Naive thymus-derived CD4-positive, alpha-beta T cell (primary cell): ENCODE measurements around the gene CTCFL. TPM values are rescaled to one million over a fixed set of nuclear protein-coding genes. Genes with fewer than 3 reads are reported as not detected.

ENCODE experiments used
- ATAC-seq: fragments of 150-1000 bp; cut with Tn5 transposase; 2 replicates; pipeline ENCODE4 v1.10.0; 2021; ENCODE audit warnings: mild to moderate bottlenecking, moderate library complexity
- CTCF ChIA-PET: fragments of 350-600 bp; sonication (Branson Sonifier 250); formaldehyde crosslinking; loops from one replicate; lab custom pipeline; 2021; ENCODE audit warnings: antibody characterized with exemption; lab: Charles Lee
- POLR2A ChIA-PET: fragments of 350-600 bp; sonication (Branson Sonifier 250); formaldehyde crosslinking; loops from one replicate; lab custom pipeline; 2021; ENCODE audit warnings: antibody characterized with exemption, inconsistent platforms; lab: Charles Lee
- DNase-seq, 9 donors: peaks; one replicate each; pipeline versions ENCODE4 v3.0.0 to v3.0.0-alpha.2; 2020 to 2022; ENCODE audit warnings: mixed read lengths in 1 of 9
- H3K27ac ChIP-seq: one replicate; pipeline ENCODE4 v1.7.0; 2013; ENCODE audit warnings: mild to moderate bottlenecking, low read depth, low read length, moderate library complexity
- H3K27me3 ChIP-seq, 2 donors: one replicate each; pipeline ENCODE4 v1.7.0; 2013; ENCODE audit warnings: low read length in 2 of 2, mild to moderate bottlenecking in 2 of 2, moderate library complexity in 2 of 2; ENCODE audit not compliant: control insufficient read depth in 2 of 2, insufficient read depth in 2 of 2
- H3K36me3 ChIP-seq, 3 experiments: 1 replicate in 2 of 3; 2 replicates in 1 of 3; pipeline ENCODE4 v1.7.0; 2013; ENCODE audit warnings: low read length in 3 of 3, mild to moderate bottlenecking in 3 of 3, moderate library complexity in 1 of 3; ENCODE audit not compliant: insufficient read depth in 3 of 3, control insufficient read depth in 2 of 3
- H3K4me1 ChIP-seq, 2 donors: one replicate each; pipeline ENCODE4 v1.7.0; 2013; ENCODE audit warnings: low read length in 2 of 2, mild to moderate bottlenecking in 2 of 2, moderate library complexity in 1 of 2; ENCODE audit not compliant: control insufficient read depth in 2 of 2, insufficient read depth in 2 of 2
- H3K4me3 ChIP-seq: 2 replicates; pipeline ENCODE4 v1.7.0; 2013; ENCODE audit warnings: mild to moderate bottlenecking, low read length
- H3K9me3 ChIP-seq, 3 experiments: 1 replicate in 2 of 3; 2 replicates in 1 of 3; pipeline ENCODE4 v1.7.0; 2013; ENCODE audit warnings: low read length in 3 of 3; ENCODE audit not compliant: control insufficient read depth in 2 of 3
- H3K27ac Mint-ChIP-seq, 9 donors: one replicate each; pipeline ENCODE4 v1.8.0; 2020 to 2022; ENCODE audit warnings: mixed read lengths in 9 of 9, mild to moderate bottlenecking in 8 of 9, moderate library complexity in 5 of 9, inconsistent platforms in 2 of 9
- H3K27me3 Mint-ChIP-seq, 5 donors: one replicate each; pipeline ENCODE4 v1.8.0; 2021 to 2022; ENCODE audit warnings: mixed read lengths in 5 of 5, mild to moderate bottlenecking in 1 of 5
- H3K36me3 Mint-ChIP-seq, 5 donors: one replicate each; pipeline ENCODE4 v1.8.0; 2020 to 2022; ENCODE audit warnings: mixed read lengths in 5 of 5, mild to moderate bottlenecking in 3 of 5, inconsistent platforms in 1 of 5
- H3K4me1 Mint-ChIP-seq, 7 donors: one replicate each; pipeline ENCODE4 v1.8.0; 2020 to 2022; ENCODE audit warnings: mixed read lengths in 7 of 7, mild to moderate bottlenecking in 3 of 7, inconsistent platforms in 1 of 7
- H3K4me3 Mint-ChIP-seq, 10 donors: one replicate each; pipeline ENCODE4 v1.8.0; 2020 to 2022; ENCODE audit warnings: mild to moderate bottlenecking in 10 of 10, mixed read lengths in 10 of 10, moderate library complexity in 6 of 10, inconsistent platforms in 2 of 10
- H3K9me3 Mint-ChIP-seq, 11 donors: one replicate each; pipeline ENCODE4 v1.8.0; 2020 to 2022; ENCODE audit warnings: mixed read lengths in 11 of 11, mild to moderate bottlenecking in 4 of 11, inconsistent platforms in 1 of 11, moderate library complexity in 1 of 11
- intact Hi-C, 2 donors: fragments of 100-400 bp; cut with micrococcal nuclease; formaldehyde crosslinking; loops; one replicate each; pipeline ENCODE4 v1.15.1; 2023
- polyA plus RNA-seq, 2 donors: library from polyadenylated mRNA; unstranded; fragments of 300-500 nt; fragmentation: Illumina TruSeq; gene quantifications; one replicate each; pipeline ENCODE4 v1.2.3, GENCODE V29; 2021
- total RNA-seq, 6 experiments: library from RNA in 5 of 6; stranded (reverse) in 5 of 6; gene quantifications; 1 replicate in 5 of 6; 2 replicates in 1 of 6; pipeline ENCODE4 v1.2.3 and lab custom pipeline; 2021 to 2026

CTCFL gene
- total and polyA plus RNA-seq, 7 experiments from 2014 or later: not detected

- Histone ChIP-seq H3K27me3 (no peaks in the 10 kb centered on the region), H3K9me3 (no peaks in the 10 kb centered on the region), H3K4me3 (no peak overlapping the region), H3K36me3 (no peaks in the 10 kb centered on the region), H3K27ac (no peak overlapping the region), H3K4me1 (no peaks in the 10 kb centered on the region)
- Mint-ChIP-seq H3K4me3 (no peak overlapping the region), H3K36me3 (no peaks in the 10 kb centered on the region), H3K27me3 (peaks cover 7 to 31% (median 11%) of the 10 kb centered on the region in 5 donors), H3K9me3 (peaks cover 0 to 4% (median 0%) of the 10 kb centered on the region in 11 donors), H3K27ac (no peak overlapping the region), H3K4me1 (no peaks in the 10 kb centered on the region)
- DNase-seq: no peak
- POLR2A ChIA-PET: no interaction called here
- intact Hi-C loops: no loop called here
- no peak for ATAC-seq
- CTCF ChIA-PET: no interaction called here
Measured at GRCh38 chr20:57553376-57554018, 28.6 kb upstream of the CTCFL start.

DNA sequence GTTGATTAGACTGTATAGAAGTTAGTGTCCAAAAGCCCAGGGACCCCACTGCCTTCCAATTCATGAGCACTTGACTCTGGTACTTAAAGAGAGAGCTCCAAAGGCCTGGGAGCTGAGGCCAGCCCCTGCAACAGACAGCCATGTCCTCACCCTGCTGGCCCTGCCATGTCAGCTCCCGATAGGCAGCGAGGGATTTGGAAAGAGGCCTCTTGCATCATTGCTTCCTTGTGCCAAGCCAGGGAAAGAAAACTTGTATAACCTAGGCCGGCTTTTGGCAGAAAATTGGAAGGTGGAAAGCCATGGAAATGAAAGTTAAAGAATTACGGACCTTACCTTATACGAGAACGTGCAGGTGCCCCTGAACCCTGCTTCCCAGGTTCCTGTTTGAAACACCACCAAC is 27.5 kb upstream of the CTCFL start:
- DNase-seq: no peak
- no peak overlapping the region for H3K27ac ChIP-seq
- ChIA-PET POLR2A (no interaction called here), CTCF (no interaction called here)
- Mint-ChIP-seq H3K9me3 (peaks cover 0 to 3% (median 0%) of the 10 kb centered on the region in 11 donors), H3K4me3 (no peak overlapping the region), H3K27me3 (peaks cover 7 to 31% (median 9%) of the 10 kb centered on the region in 5 donors), H3K27ac (no peak overlapping the region), H3K4me1 (peaks cover 0 to 5% (median 0%) of the 10 kb centered on the region in 7 donors), H3K36me3 (no peaks in the 10 kb centered on the region)
- no peaks in the 10 kb centered on the region for H3K4me1 ChIP-seq
- H3K9me3 ChIP-seq: no peaks in the 10 kb centered on the region
- no peaks in the 10 kb centered on the region for H3K36me3 ChIP-seq
- H3K4me3 ChIP-seq: no peak overlapping the region
- intact Hi-C loops: no loop called here
- no peaks in the 10 kb centered on the region for H3K27me3 ChIP-seq
- ATAC-seq: no peak

DNA sequence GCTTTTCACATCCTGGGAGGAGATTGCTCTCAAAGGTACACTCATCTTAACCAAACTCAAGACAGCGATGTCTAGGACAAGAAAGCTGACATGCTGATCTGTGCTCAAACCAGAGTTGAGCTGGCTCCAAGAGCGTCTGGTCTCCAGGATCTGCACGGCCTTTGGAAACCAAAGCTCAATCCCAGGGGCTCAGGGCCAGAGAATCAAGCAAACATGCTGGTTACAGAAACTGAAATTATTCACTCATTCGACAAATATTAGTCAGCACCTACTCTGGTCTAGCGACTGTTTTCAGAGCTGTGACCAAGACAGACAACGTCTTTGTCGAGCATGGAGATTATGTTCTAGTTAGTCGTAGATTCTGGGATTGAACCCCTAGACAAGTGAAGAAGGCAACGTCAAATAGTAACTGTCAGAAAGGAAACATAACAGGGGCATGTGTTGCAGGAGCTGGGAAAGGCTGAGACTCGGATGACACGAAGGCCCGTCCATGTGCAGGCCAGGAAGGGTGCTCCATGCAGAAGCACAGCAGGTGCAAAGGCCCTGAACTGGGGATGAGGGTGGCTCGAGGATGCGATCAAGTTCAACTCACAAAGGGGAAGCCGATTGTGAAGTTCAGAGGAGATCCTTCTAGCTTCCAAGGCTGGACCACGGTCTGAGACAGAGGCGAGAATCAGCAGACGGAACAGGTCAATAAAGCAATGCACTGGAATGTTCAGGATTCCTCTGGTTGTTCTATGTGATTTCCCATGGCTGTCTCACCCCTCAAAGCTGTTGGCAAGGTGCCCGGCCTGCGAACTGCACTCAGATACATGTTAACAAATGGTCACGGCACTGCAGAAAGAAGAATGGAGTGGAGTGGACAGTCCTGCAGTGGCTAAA is 23.5 kb upstream of the CTCFL start:
- Histone ChIP-seq H3K9me3 (no peaks in the 10 kb centered on the region), H3K4me3 (no peak overlapping the region), H3K27me3 (no peaks in the 10 kb centered on the region), H3K27ac (no peak overlapping the region), H3K36me3 (no peaks in the 10 kb centered on the region), H3K4me1 (no peaks in the 10 kb centered on the region)
- Mint-ChIP-seq H3K4me1 (peaks cover 0 to 5% (median 0%) of the 10 kb centered on the region in 7 donors), H3K36me3 (no peaks in the 10 kb centered on the region), H3K27me3 (peaks cover 0 to 19% (median 5%) of the 10 kb centered on the region in 5 donors), H3K9me3 (peaks cover 0 to 2% (median 0%) of the 10 kb centered on the region in 11 donors), H3K27ac (no peak overlapping the region), H3K4me3 (no peak overlapping the region)
- POLR2A ChIA-PET: no interaction called here
- DNase-seq: no peak
- CTCF ChIA-PET: no interaction called here
- intact Hi-C loops: no loop called here
- ATAC-seq: no peak

GRCh38 chr20:57546956-57547649 is 22.2 kb upstream of the CTCFL start:
- H3K27me3 Mint-ChIP-seq: peaks cover 0 to 19% (median 5%) of the 10 kb centered on the region in 5 donors
- ATAC-seq: no peak
- H3K4me3 Mint-ChIP-seq: no peak overlapping the region
- H3K27ac ChIP-seq: no peak overlapping the region
- no peak overlapping the region for H3K4me3 ChIP-seq
- DNase-seq: no peak
- H3K27me3 ChIP-seq: no peaks in the 10 kb centered on the region
- H3K4me1 ChIP-seq: no peaks in the 10 kb centered on the region
- H3K9me3 Mint-ChIP-seq: peaks cover 0 to 2% (median 0%) of the 10 kb centered on the region in 11 donors
- intact Hi-C loops: no loop called here
- ChIA-PET POLR2A (no interaction called here), CTCF (no interaction called here)
- no peaks in the 10 kb centered on the region for H3K36me3 ChIP-seq
- H3K27ac Mint-ChIP-seq: no peak overlapping the region
- H3K9me3 ChIP-seq: no peaks in the 10 kb centered on the region
- peaks cover 0 to 5% (median 0%) of the 10 kb centered on the region in 7 donors for H3K4me1 Mint-ChIP-seq
- H3K36me3 Mint-ChIP-seq: no peaks in the 10 kb centered on the region

DNA sequence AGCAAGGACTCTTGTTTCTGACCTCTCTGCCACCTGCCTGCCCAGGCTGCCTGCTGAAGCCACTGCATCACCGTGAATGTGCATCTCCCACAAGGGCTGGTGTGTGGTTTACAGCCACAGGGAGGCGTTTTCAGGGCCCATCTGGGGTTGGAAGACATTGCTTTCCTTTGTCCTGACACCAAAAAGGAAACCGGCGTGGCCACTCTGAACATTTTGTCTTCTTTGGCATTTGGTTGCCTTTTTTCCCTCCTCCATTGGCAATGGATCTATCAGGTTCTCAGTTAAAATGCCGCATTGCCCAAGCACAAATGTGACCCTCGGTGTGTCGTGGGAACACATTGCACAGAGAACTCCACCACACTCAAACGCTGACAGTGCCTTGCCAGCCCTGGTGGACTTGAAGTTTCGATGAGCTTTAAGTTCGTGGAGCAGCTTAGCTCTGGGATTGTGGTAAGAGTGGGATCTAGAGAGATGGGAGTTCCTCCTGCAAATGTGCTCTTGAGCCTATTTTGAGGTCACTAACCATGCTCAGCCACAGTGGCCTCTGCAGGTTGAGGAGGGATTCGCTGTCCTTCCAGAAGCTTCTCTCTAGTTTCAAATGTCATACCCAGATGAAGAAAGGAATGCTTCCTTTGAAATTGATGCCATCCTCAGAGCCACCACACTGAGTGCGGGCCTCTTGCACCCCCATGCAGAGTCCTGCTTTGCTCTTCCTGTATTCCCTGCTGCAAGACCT is 21.2 kb upstream of the CTCFL start:
- no peaks in the 10 kb centered on the region for H3K4me1 ChIP-seq
- ATAC-seq (no peak), DNase-seq (no peak)
- no peaks in the 10 kb centered on the region for H3K9me3 ChIP-seq
- no peaks in the 10 kb centered on the region for H3K36me3 ChIP-seq
- H3K36me3 Mint-ChIP-seq: no peaks in the 10 kb centered on the region
- POLR2A ChIA-PET: no interaction called here
- H3K27ac ChIP-seq: no peak overlapping the region
- no peak overlapping the region for H3K4me3 Mint-ChIP-seq
- no peaks in the 10 kb centered on the region for H3K27me3 ChIP-seq
- H3K9me3 Mint-ChIP-seq: peaks cover 0 to 2% (median 0%) of the 10 kb centered on the region in 11 donors
- H3K27ac Mint-ChIP-seq: no peak overlapping the region
- no peak overlapping the region for H3K4me3 ChIP-seq
- H3K27me3 Mint-ChIP-seq: peaks cover 0 to 14% (median 6%) of the 10 kb centered on the region in 5 donors
- intact Hi-C loops: no loop called here
- CTCF ChIA-PET: no interaction called here
- H3K4me1 Mint-ChIP-seq: peaks cover 0 to 5% (median 0%) of the 10 kb centered on the region in 7 donors

DNA sequence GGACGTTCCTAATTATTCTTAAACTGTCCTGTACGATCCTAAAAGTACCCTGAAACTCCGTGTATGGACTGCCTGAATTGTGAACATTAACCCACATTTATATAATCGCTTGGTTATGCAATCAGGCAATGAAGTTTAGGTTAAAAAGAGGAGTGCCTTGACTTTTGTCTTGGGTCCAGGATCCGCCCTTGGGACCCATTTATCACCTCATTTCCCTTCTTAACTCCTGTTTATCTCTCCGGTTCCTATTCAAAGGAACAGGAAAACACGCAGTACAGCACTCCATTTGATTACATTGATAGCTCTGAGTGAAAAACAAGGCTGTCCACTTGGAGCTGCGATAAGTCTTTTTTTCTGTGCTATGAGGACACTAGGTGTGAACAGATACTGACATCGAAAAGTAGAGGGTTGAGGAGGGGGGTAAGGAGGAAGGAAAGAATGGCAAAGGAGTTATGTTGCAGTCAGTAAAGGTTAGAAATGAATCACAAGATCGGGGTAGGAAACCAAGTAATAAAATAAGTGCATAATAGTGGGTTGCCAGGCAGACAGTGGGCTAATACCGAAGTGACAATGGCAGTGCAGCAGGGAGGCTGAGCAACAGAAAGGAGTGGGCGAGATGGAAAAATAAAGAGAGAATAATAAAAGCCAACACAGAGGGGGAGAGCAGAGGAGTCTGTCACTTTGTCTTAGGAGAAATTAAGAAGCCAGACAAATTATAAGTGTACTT is 20.1 kb upstream of the CTCFL start:
- ChIA-PET POLR2A (no interaction called here), CTCF (no interaction called here)
- ATAC-seq (no peak), DNase-seq (no peak)
- Histone ChIP-seq H3K4me1 (no peaks in the 10 kb centered on the region), H3K27me3 (no peaks in the 10 kb centered on the region), H3K27ac (no peak overlapping the region), H3K36me3 (no peaks in the 10 kb centered on the region), H3K9me3 (no peaks in the 10 kb centered on the region), H3K4me3 (no peak overlapping the region)
- intact Hi-C loops: no loop called here
- Mint-ChIP-seq H3K9me3 (peaks cover 0 to 2% (median 0%) of the 10 kb centered on the region in 11 donors), H3K27me3 (peaks cover 5 to 14% (median 14%) of the 10 kb centered on the region in 5 donors), H3K36me3 (peaks cover 0 to 4% (median 0%) of the 10 kb centered on the region in 5 donors), H3K4me3 (no peak overlapping the region), H3K27ac (no peak overlapping the region), H3K4me1 (peaks cover 0 to 5% (median 0%) of the 10 kb centered on the region in 7 donors)
